IMR-90 (cell line): ENCODE results near the gene MEIS2. TPM values are rescaled to one million over a fixed set of nuclear protein-coding genes. Genes with fewer than 3 reads are reported as not detected.
A peak's percentile ranks its signal among the peaks of the same experiment; 100 is the strongest.

Experiments used
- ATAC-seq: fragments of 200-7000 bp; cut with Tn5 transposase; 2 replicates; pipeline ENCODE4 v1.9.1; 2020; ENCODE audit warnings: low read depth, mild to moderate bottlenecking, moderate library complexity
- BruUV-seq: library from RNA; stranded (reverse); fragments of 400-500 nt; replicated peaks from 2 replicates; lab custom pipeline; 2021; lab: Mats Ljungman, UMichigan
- CTCF ChIA-PET: fragments of 300-600 bp; formaldehyde crosslinking; extraction: SDS; loops from one replicate; lab custom pipeline; 2021; ENCODE audit warnings: antibody characterized with exemption; lab: Yijun Ruan, JAX
- POLR2A ChIA-PET: fragments of 300-600 bp; sonication (Branson Sonifier 250); formaldehyde crosslinking; loops from one replicate; lab custom pipeline; 2022; ENCODE audit warnings: antibody characterized with exemption; ENCODE audit not compliant: unreplicated experiment; lab: Charles Lee
- DNase-seq: peaks from one replicate; pipeline ENCODE4 v3.0.0; 2013
- H2AFZ ChIP-seq: replicated peaks from 2 replicates; pipeline ENCODE3; 2013; ENCODE audit warnings: low read length, mild to moderate bottlenecking; ENCODE audit not compliant: poor library complexity
- H2AK5ac ChIP-seq: 2 replicates; pipeline ENCODE4 v1.6.1; 2013; ENCODE audit warnings: low read depth, low read length, inconsistent platforms
- H2AK9ac ChIP-seq: replicated peaks from 2 replicates; pipeline ENCODE3; 2013; ENCODE audit warnings: mild to moderate bottlenecking, low read depth, low read length, moderate library complexity; ENCODE audit not compliant: poor library complexity
- H2BK120ac ChIP-seq: 2 replicates; pipeline ENCODE4 v1.6.1; 2013; ENCODE audit warnings: low read depth, low read length, inconsistent platforms
- H2BK15ac ChIP-seq: 3 replicates; pipeline ENCODE4 v1.6.1; 2013; ENCODE audit warnings: low read depth, low read length, inconsistent platforms
- H2BK20ac ChIP-seq: 2 replicates; pipeline ENCODE4 v1.6.1; 2013; ENCODE audit warnings: low read depth, mild to moderate bottlenecking, inconsistent platforms, low read length, moderate library complexity
- H2BK5ac ChIP-seq: 2 replicates; pipeline ENCODE4 v1.6.1; 2013; ENCODE audit warnings: mild to moderate bottlenecking, low read depth, low read length, inconsistent platforms; ENCODE audit not compliant: poor library complexity, severe bottlenecking
- H3K14ac ChIP-seq: replicated peaks from 2 replicates; pipeline ENCODE4 v1.6.1; 2013; ENCODE audit warnings: low read depth, low read length, inconsistent platforms
- H3K18ac ChIP-seq: 2 replicates; pipeline ENCODE4 v1.6.1; 2013; ENCODE audit warnings: low read depth, low read length, control low read depth
- H3K23ac ChIP-seq: 2 replicates; pipeline ENCODE4 v1.6.1; 2013; ENCODE audit warnings: low read depth, low read length, inconsistent platforms
- H3K27ac ChIP-seq: 2 replicates; pipeline ENCODE4 v1.5.1; 2013; ENCODE audit warnings: mild to moderate bottlenecking, control low read depth, low read length; ENCODE audit not compliant: insufficient read depth
- H3K27me3 ChIP-seq: 2 replicates; pipeline ENCODE4 v1.6.1; 2013; ENCODE audit warnings: low read length; ENCODE audit not compliant: control insufficient read depth, insufficient read depth
- H3K36me3 ChIP-seq: 2 replicates; pipeline ENCODE4 v1.6.1; 2013; ENCODE audit warnings: low read length, mixed read lengths; ENCODE audit not compliant: control insufficient read depth, insufficient read depth
- H3K4ac ChIP-seq: 2 replicates; pipeline ENCODE4 v1.6.1; 2013; ENCODE audit warnings: low read depth, low read length, inconsistent platforms
- H3K4me1 ChIP-seq: 2 replicates; pipeline ENCODE4 v1.6.1; 2013; ENCODE audit warnings: low read length, mixed read lengths; ENCODE audit not compliant: control insufficient read depth, insufficient read depth
- H3K4me2 ChIP-seq: 2 replicates; pipeline ENCODE4 v1.6.1; 2013; ENCODE audit warnings: low read depth, mild to moderate bottlenecking, control low read depth, low read length, moderate library complexity
- H3K4me3 ChIP-seq: 2 replicates; pipeline ENCODE4 v1.5.1; 2013; ENCODE audit warnings: low read depth, mild to moderate bottlenecking, control low read depth, low read length, moderate library complexity; ENCODE audit not compliant: insufficient read depth
- H3K56ac ChIP-seq: 2 replicates; pipeline ENCODE4 v1.6.1; 2013; ENCODE audit warnings: low read length, inconsistent platforms; ENCODE audit not compliant: insufficient read depth; ENCODE audit errors: extremely low read depth
- H3K79me1 ChIP-seq, 2 experiments: 2 replicates each; pipeline ENCODE4 v1.6.1; 2013; ENCODE audit warnings: low read length in 2 of 2, inconsistent platforms in 1 of 2, low read depth in 1 of 2
- H3K9ac ChIP-seq: 2 replicates; pipeline ENCODE4 v1.6.1; 2013; ENCODE audit warnings: low read depth, low read length, control low read depth
- H3K9me1 ChIP-seq: 2 replicates; pipeline ENCODE4 v1.6.1; 2013; ENCODE audit warnings: low read length, inconsistent platforms; ENCODE audit not compliant: insufficient read depth
- H3K9me3 ChIP-seq: 2 replicates; pipeline ENCODE4 v1.6.1; 2013; ENCODE audit warnings: low read length; ENCODE audit not compliant: control insufficient read depth, insufficient read depth
- H4K20me1 ChIP-seq: 2 replicates; pipeline ENCODE4 v1.6.1; 2013; ENCODE audit warnings: low read length, inconsistent platforms; ENCODE audit not compliant: insufficient read depth
- H4K5ac ChIP-seq: 2 replicates; pipeline ENCODE4 v1.6.1; 2013; ENCODE audit warnings: mild to moderate bottlenecking, low read depth, low read length, control low read depth
- H4K8ac ChIP-seq, 2 experiments: 2 replicates each; pipeline ENCODE4 v1.6.1; 2013; ENCODE audit warnings: low read depth in 2 of 2, low read length in 2 of 2, control low read depth in 1 of 2, inconsistent platforms in 1 of 2
- H4K91ac ChIP-seq: 2 replicates; pipeline ENCODE4 v1.6.1; 2013; ENCODE audit warnings: low read depth, low read length, inconsistent platforms; ENCODE audit not compliant: insufficient read depth
- BHLHE40 ChIP-seq: fragments of 150-350 bp; IDR thresholded peaks from 2 replicates; pipeline ENCODE4 v1.6.1; 2016; ENCODE audit warnings: mild to moderate bottlenecking, low read depth, low read length
- CHD1 ChIP-seq: IDR thresholded peaks from 2 replicates; pipeline ENCODE4 v1.6.1; 2012; ENCODE audit warnings: low read depth, low read length, improper control_type of control experiment
- FOS ChIP-seq: fragments of 150-350 bp; IDR thresholded peaks from 2 replicates; pipeline ENCODE4 v1.6.1; 2016; ENCODE audit warnings: low read depth, low read length
- MAZ ChIP-seq: IDR thresholded peaks from 2 replicates; pipeline ENCODE4 v1.6.1; 2012; ENCODE audit warnings: low read depth, mild to moderate bottlenecking, low read length, improper control_type of control experiment, moderate library complexity, borderline replicate concordance
- POLR2A ChIP-seq: IDR thresholded peaks from 2 replicates; pipeline ENCODE4 v1.6.1; 2012; ENCODE audit warnings: mild to moderate bottlenecking, low read depth, low read length
- RAD21 ChIP-seq: IDR thresholded peaks from 2 replicates; pipeline ENCODE4 v1.6.1; 2012; ENCODE audit warnings: low read length, improper control_type of control experiment
- RCOR1 ChIP-seq: IDR thresholded peaks from 2 replicates; pipeline ENCODE4 v1.6.1; 2012; ENCODE audit warnings: mild to moderate bottlenecking, low read length, improper control_type of control experiment; ENCODE audit not compliant: insufficient replicate concordance
- RFX5 ChIP-seq: IDR thresholded peaks from 2 replicates; pipeline ENCODE4 v1.8.0; 2012; ENCODE audit warnings: low read depth, mild to moderate bottlenecking, low read length, moderate library complexity
- WGBS, 2 experiments: methylation state at CpG; one replicate each; pipeline versions ENCODE4 v1.1.5 to v1.1.7; 2013; ENCODE audit warnings: missing lambda C conversion rate in 2 of 2; ENCODE audit not compliant: insufficient read length in 1 of 2; ENCODE audit errors: extremely low coverage in 2 of 2; 5-methylcytosine and 5-hydroxymethylcytosine counted together
- dilution Hi-C: fragments of 300-500 bp; cut with HindIII; formaldehyde crosslinking; loops from one replicate; pipeline ENCODE4 v1.14.3; 2018; ENCODE audit warnings: low sequenced_read_pairs; ENCODE audit not compliant: unreplicated experiment
- in situ Hi-C: fragments of 300-500 bp; cut with MboI; formaldehyde crosslinking; loops from 3 replicates; pipeline ENCODE4 v1.14.3; 2019; ENCODE audit warnings: low sequenced_read_pairs, inconsistent platforms, mixed read lengths
- intact Hi-C: fragments of 100-400 bp; cut with micrococcal nuclease; formaldehyde crosslinking; loops from 2 replicates; pipeline ENCODE4 v1.10.0; 2022
- polyA plus RNA-seq, 3 experiments: library from polyadenylated mRNA; depleted of rRNA; stranded (reverse); fragments of >200 nt; gene quantifications; 2 replicates each; pipeline ENCODE4 v1.2.3, GENCODE V29; 2012; ENCODE audit warnings: low replicate concordance in 1 of 3
- total RNA-seq: library from RNA; depleted of rRNA; stranded (reverse); fragments of >200 nt; gene quantifications from 2 replicates; pipeline ENCODE4 v1.2.3, GENCODE V29; 2012
- TF ChIP-seq, protein P1 (sequence below): conservative IDR thresholded peaks from 2 replicates; pipeline ENCODE4 v1.5.1; 2012; ENCODE audit warnings: mild to moderate bottlenecking, low read depth, low read length, improper control_type of control experiment

The MEIS2 gene
- total and polyA plus RNA-seq, 2 of the 4 experiments (the other 2 are of a cell fraction), result 70.1 to 71.3 TPM

DNA sequence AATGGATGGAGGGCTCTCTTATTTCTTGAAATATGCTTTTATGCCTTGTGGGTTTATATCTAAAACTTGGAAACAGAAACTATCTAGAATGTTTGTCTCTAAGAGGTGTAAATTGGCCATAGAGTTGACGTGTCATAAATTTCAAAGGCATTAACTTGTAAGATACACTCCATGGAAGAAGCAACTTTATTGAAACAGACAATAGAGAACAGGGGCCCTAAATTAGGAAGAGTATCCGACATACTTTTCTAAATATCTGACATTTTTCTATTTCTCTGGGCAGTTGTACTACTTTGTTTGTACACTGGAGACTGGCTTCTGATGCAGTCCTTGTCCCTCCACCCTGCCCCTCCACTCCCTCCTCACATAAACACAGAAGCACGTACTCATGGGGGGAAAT, 50.0 kb downstream of the MEIS2 start:
- H3K36me3 ChIP-seq, result no peaks in the 10 kb centered on the region; the same call in none of the 2 replicates
- intact Hi-C loops, result no loop called here

More for the DNA sequence above, 50.0 kb downstream of the MEIS2 start:
- in situ Hi-C loops, result loop anchor here (25.0 kb wide), 1 partner anchor 837 kb away; no protein-coding TSS in a partner anchor
- Histone ChIP-seq H3K27me3 (no peaks in the 10 kb centered on the region), H3K14ac (no peak overlapping the region), H4K20me1 (0 out of 2 replicates have a peak, but pooled peaks cover 4% of the 10 kb centered on the region), H3K23ac (no peak overlapping the region), H2BK5ac (no peak overlapping the region), H3K4me2 (no peak overlapping the region), H2BK20ac (no peak overlapping the region), H2BK120ac (no peak overlapping the region), H3K27ac (no peak overlapping the region), H2AK5ac (no peak overlapping the region), H3K56ac (no peak overlapping the region), H3K4me3 (no peak overlapping the region), H3K4ac (no peak overlapping the region), H4K5ac (0 out of 2 replicates have a peak overlapping the region, but pooled peaks have one; percentile 54), H3K18ac (peak overlapping the region; percentile 18; the same call in 1 of the 2 replicates), H3K4me1 (peaks cover 5% of the 10 kb centered on the region), H3K9ac (no peak overlapping the region), H3K9me1 (peaks cover 2% of the 10 kb centered on the region; the same call in 1 of the 2 replicates), H2AK9ac (no peak overlapping the region), H2AFZ (no peak overlapping the region), H3K79me1 (peaks cover 30 to 52% of the 10 kb centered on the region in 2 experiments), H4K91ac (no peak overlapping the region), H4K8ac (no peak overlapping the region), H2BK15ac (no peak overlapping the region), H3K9me3 (no peaks in the 10 kb centered on the region)
- dilution Hi-C loops, result no loop called here
- ATAC-seq (no peak), DNase-seq (no peak)
- TF ChIP-seq RCOR1 (no peak), CHD1 (no peak), BHLHE40 (no peak), FOS (no peak), RFX5 (no peak), RAD21 (no peak), POLR2A (no peak), MAZ (no peak)
- TF ChIP-seq, protein P1, sequence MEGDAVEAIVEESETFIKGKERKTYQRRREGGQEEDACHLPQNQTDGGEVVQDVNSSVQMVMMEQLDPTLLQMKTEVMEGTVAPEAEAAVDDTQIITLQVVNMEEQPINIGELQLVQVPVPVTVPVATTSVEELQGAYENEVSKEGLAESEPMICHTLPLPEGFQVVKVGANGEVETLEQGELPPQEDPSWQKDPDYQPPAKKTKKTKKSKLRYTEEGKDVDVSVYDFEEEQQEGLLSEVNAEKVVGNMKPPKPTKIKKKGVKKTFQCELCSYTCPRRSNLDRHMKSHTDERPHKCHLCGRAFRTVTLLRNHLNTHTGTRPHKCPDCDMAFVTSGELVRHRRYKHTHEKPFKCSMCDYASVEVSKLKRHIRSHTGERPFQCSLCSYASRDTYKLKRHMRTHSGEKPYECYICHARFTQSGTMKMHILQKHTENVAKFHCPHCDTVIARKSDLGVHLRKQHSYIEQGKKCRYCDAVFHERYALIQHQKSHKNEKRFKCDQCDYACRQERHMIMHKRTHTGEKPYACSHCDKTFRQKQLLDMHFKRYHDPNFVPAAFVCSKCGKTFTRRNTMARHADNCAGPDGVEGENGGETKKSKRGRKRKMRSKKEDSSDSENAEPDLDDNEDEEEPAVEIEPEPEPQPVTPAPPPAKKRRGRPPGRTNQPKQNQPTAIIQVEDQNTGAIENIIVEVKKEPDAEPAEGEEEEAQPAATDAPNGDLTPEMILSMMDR, result no peak
- whole genome bisulfite sequencing, 2 experiments, result no CpG with 5 or more reads among the region's 3 CpGs
- BruUV-seq, result no TSS peak
- ChIA-PET CTCF (no interaction called here), POLR2A (no interaction called here)
